Prostate gland (tissue), 2 donors: Measurements from ENCODE around the gene PLPP6. TPM values are rescaled to one million over a fixed set of nuclear protein-coding genes. Genes with fewer than 3 reads are reported as not detected.

ENCODE experiments used
- DNase-seq: peaks from one replicate; pipeline ENCODE4 v3.0.0-alpha.2; 2019; ENCODE audit warnings: low spot score
- H3K27ac ChIP-seq, 2 donors: fragments of 200-600 bp; sonication (generic); 2 replicates each; pipeline ENCODE4 v1.5.1; 2017 to 2019
- H3K27me3 ChIP-seq: fragments of 200-600 bp; sonication (generic); replicated peaks from 2 replicates; pipeline ENCODE4 v1.5.1; 2019; ENCODE audit not compliant: insufficient read depth
- H3K36me3 ChIP-seq, 2 donors: fragments of 200-600 bp; sonication (generic); 1 replicate in 1 of 2; 2 replicates in 1 of 2; pipeline versions ENCODE4 v1.5.1 to v1.8.1; 2017 to 2019
- H3K4me1 ChIP-seq: fragments of 200-600 bp; sonication (generic); replicated peaks from 2 replicates; pipeline ENCODE4 v1.5.1; 2019
- H3K4me3 ChIP-seq, 2 donors: fragments of 200-600 bp; sonication (generic); 2 replicates each; pipeline ENCODE4 v1.5.1; 2017 to 2019
- H3K9me3 ChIP-seq: fragments of 200-600 bp; sonication (generic); 2 replicates; pipeline ENCODE4 v1.5.1; 2017
- CTCF ChIP-seq, 4 experiments: fragments of 200-600 bp in 2 of 4; fragments of 450-650 bp in 2 of 4; sonication (generic) in 2 of 4; IDR thresholded peaks; 1 replicate in 3 of 4; 2 replicates in 1 of 4; pipeline ENCODE4 v1.5.1; 2016 to 2019; ENCODE audit warnings: antibody characterized with exemption in 4 of 4, mild to moderate bottlenecking in 2 of 4, moderate library complexity in 2 of 4
- POLR2A ChIP-seq: fragments of 450-650 bp; IDR thresholded peaks from one replicate; pipeline ENCODE4 v1.6.1; 2016; ENCODE audit warnings: antibody characterized with exemption, mild to moderate bottlenecking
- POLR2AphosphoS5 ChIP-seq: sonication (generic); formaldehyde crosslinking; IDR thresholded peaks from one replicate; pipeline ENCODE4 v1.6.1; 2017; ENCODE audit warnings: antibody characterized with exemption
- WGBS: methylation state at CpG from one replicate; pipeline ENCODE4 v1.1.5; 2018; 5-methylcytosine and 5-hydroxymethylcytosine counted together
- intact Hi-C: fragments of 100-400 bp; cut with DNase I; formaldehyde crosslinking; loops from one replicate; pipeline ENCODE4 v1.14.2; 2022
- total RNA-seq, 2 donors: library from RNA; depleted of rRNA; stranded (reverse); fragments of >200 nt; gene quantifications; one replicate each; pipeline ENCODE4 v1.1.0, GENCODE V29; 2016

PLPP6 gene
- total RNA-seq, 2 donors from 2014 or later, result 15.6 to 32.5 TPM

- Histone ChIP-seq H3K27ac (no peak overlapping the region), H3K27me3 (no peaks in the 10 kb centered on the region), H3K4me1 (no peaks in the 10 kb centered on the region), H3K36me3 (no peaks in the 10 kb centered on the region), H3K9me3 (no peaks in the 10 kb centered on the region), H3K4me3 (no peak overlapping the region)
- 83% methylated on average over 4 of the region's 4 CpGs for WGBS
- DNase-seq, result no peak
- TF ChIP-seq POLR2A, result no peak
- no peak for TF ChIP-seq POLR2AphosphoS5
- no peak for TF ChIP-seq CTCF (IDR thresholded peaks at IDR 0.05)
- intact Hi-C loops, result no loop called here
Measured at GRCh38 chr9:4686112-4686511, 24.0 kb downstream of the PLPP6 start.

- no peak overlapping the region for H3K4me3 ChIP-seq
- no peaks in the 10 kb centered on the region for H3K36me3 ChIP-seq
- DNase-seq, result no peak
- no peaks in the 10 kb centered on the region for H3K9me3 ChIP-seq
- WGBS, result 63% methylated on average over 1 of the region's 1 CpG
- intact Hi-C loops, result no loop called here
- no peak overlapping the region for H3K27ac ChIP-seq
- H3K4me1 ChIP-seq, result no peaks in the 10 kb centered on the region
- no peaks in the 10 kb centered on the region for H3K27me3 ChIP-seq
- no peak for TF ChIP-seq POLR2A
- no peak for TF ChIP-seq POLR2AphosphoS5
- no peak for TF ChIP-seq CTCF (IDR thresholded peaks at IDR 0.05)
Measured at GRCh38 chr9:4686584-4686983, 24.5 kb downstream of the PLPP6 start.

- Histone ChIP-seq H3K9me3 (no peaks in the 10 kb centered on the region), H3K27ac (no peak overlapping the region), H3K4me3 (no peak overlapping the region), H3K4me1 (no peaks in the 10 kb centered on the region), H3K27me3 (no peaks in the 10 kb centered on the region), H3K36me3 (no peaks in the 10 kb centered on the region)
- intact Hi-C loops, result no loop called here
- DNase-seq, result no peak
- TF ChIP-seq CTCF (IDR thresholded peaks at IDR 0.05) (no peak), POLR2AphosphoS5 (no peak), POLR2A (no peak)
- WGBS, result 62% methylated on average over 2 of the region's 2 CpGs
Measured at GRCh38 chr9:4689021-4689420, 26.9 kb downstream of the PLPP6 start.

GRCh38 chr9:4689687-4690104 lies 27.6 kb downstream of the PLPP6 start:
- Histone ChIP-seq H3K27ac (peak overlapping the region; percentile 10 to 19), H3K9me3 (no peaks in the 10 kb centered on the region), H3K4me3 (no peak overlapping the region), H3K4me1 (no peaks in the 10 kb centered on the region), H3K27me3 (no peaks in the 10 kb centered on the region), H3K36me3 (no peaks in the 10 kb centered on the region)
- 45% methylated on average over 1 of the region's 1 CpG for WGBS
- peak; percentile 26 for DNase-seq
- intact Hi-C loops, result no loop called here
- peak; percentile 34 for TF ChIP-seq POLR2AphosphoS5
- TF ChIP-seq POLR2A, result no peak

GRCh38 chr9:4690144-4690543 lies 28.1 kb downstream of the PLPP6 start:
- Histone ChIP-seq H3K4me3 (no peak overlapping the region), H3K36me3 (no peaks in the 10 kb centered on the region), H3K9me3 (no peaks in the 10 kb centered on the region), H3K27ac (peak overlapping the region; percentile 10 to 19), H3K4me1 (no peaks in the 10 kb centered on the region), H3K27me3 (no peaks in the 10 kb centered on the region)
- intact Hi-C loops, result no loop called here
- TF ChIP-seq POLR2AphosphoS5 (no peak), POLR2A (no peak), CTCF (IDR thresholded peaks at IDR 0.05) (no peak)
- WGBS, result 78% methylated on average over 4 of the region's 4 CpGs
- DNase-seq, result no peak
